PFSK-1 (cell line): ENCODE measurements around the gene RMDN3.

Experiments
- FOXP2 ChIP-seq: optimal IDR thresholded peaks from 2 replicates; pipeline ENCODE3; 2011; ENCODE audit warnings: borderline replicate concordance, control low read depth, inconsistent platforms; ENCODE audit not compliant: insufficient read depth; ENCODE audit errors: extremely low read length, extremely low read depth
- POLR2AphosphoS5 ChIP-seq: IDR thresholded peaks from 2 replicates; pipeline ENCODE4 v1.6.1; 2012; ENCODE audit warnings: low read depth, mild to moderate bottlenecking, control low read depth, low read length, moderate library complexity
- SIN3A ChIP-seq: IDR thresholded peaks from 2 replicates; pipeline ENCODE4 v1.6.1; 2012; ENCODE audit warnings: mild to moderate bottlenecking, low read length, moderate library complexity, borderline replicate concordance; ENCODE audit not compliant: insufficient read depth
- TAF1 ChIP-seq: IDR thresholded peaks from 2 replicates; pipeline ENCODE4 v1.6.1; 2012; ENCODE audit warnings: low read length, control low read depth, borderline replicate concordance; ENCODE audit not compliant: insufficient read depth
- TF ChIP-seq, protein P1 (sequence below), 2 experiments: IDR thresholded peaks; 2 replicates each; pipeline versions ENCODE4 v1.6.1 to v1.8.0; 2011 to 2012; ENCODE audit warnings: low read depth in 2 of 2, low read length in 2 of 2, control low read depth in 1 of 2, inconsistent platforms in 1 of 2, mild to moderate bottlenecking in 1 of 2, moderate library complexity in 1 of 2; ENCODE audit not compliant: insufficient read depth in 1 of 2

- TF ChIP-seq, protein P1, sequence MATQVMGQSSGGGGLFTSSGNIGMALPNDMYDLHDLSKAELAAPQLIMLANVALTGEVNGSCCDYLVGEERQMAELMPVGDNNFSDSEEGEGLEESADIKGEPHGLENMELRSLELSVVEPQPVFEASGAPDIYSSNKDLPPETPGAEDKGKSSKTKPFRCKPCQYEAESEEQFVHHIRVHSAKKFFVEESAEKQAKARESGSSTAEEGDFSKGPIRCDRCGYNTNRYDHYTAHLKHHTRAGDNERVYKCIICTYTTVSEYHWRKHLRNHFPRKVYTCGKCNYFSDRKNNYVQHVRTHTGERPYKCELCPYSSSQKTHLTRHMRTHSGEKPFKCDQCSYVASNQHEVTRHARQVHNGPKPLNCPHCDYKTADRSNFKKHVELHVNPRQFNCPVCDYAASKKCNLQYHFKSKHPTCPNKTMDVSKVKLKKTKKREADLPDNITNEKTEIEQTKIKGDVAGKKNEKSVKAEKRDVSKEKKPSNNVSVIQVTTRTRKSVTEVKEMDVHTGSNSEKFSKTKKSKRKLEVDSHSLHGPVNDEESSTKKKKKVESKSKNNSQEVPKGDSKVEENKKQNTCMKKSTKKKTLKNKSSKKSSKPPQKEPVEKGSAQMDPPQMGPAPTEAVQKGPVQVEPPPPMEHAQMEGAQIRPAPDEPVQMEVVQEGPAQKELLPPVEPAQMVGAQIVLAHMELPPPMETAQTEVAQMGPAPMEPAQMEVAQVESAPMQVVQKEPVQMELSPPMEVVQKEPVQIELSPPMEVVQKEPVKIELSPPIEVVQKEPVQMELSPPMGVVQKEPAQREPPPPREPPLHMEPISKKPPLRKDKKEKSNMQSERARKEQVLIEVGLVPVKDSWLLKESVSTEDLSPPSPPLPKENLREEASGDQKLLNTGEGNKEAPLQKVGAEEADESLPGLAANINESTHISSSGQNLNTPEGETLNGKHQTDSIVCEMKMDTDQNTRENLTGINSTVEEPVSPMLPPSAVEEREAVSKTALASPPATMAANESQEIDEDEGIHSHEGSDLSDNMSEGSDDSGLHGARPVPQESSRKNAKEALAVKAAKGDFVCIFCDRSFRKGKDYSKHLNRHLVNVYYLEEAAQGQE (IDR thresholded peaks at IDR 0.05; ENCODE audit: insufficient read depth in 1 of 2, low read depth in 2 of 2, low read length in 2 of 2), result no peak
- no peak for TF ChIP-seq SIN3A
- TF ChIP-seq POLR2AphosphoS5, result no peak
- TF ChIP-seq TAF1, result no peak
- TF ChIP-seq FOXP2, result no peak
Observed at GRCh38 chr15:40787991-40788390, 32.9 kb upstream of the RMDN3 start.
